Left lung (tissue), 10 donors: Measurements from ENCODE around the gene ABCG8. TPM values are rescaled to one million over a fixed set of nuclear protein-coding genes. Genes with fewer than 3 reads are reported as not detected.

Experiments
- ATAC-seq: fragments of 200-7000 bp; cut with Tn5 transposase; one replicate; pipeline ENCODE4 v1.9.1; 2020; ENCODE audit warnings: moderate library complexity
- DNase-seq, 4 donors: peaks; one replicate each; pipeline ENCODE4 v3.0.0-alpha.2; 2013 to 2020
- H3K27ac ChIP-seq, 2 donors: fragments of 200-600 bp; sonication (generic) in 1 of 2; one replicate each; pipeline versions ENCODE4 v1.5.0 to v1.8.0; 2020 to 2021
- H3K27me3 ChIP-seq, 2 donors: fragments of 200-600 bp; sonication (generic) in 1 of 2; one replicate each; pipeline versions ENCODE4 v1.5.0 to v1.8.0; 2020 to 2021
- H3K36me3 ChIP-seq, 2 donors: fragments of 200-600 bp; sonication (generic) in 1 of 2; one replicate each; pipeline versions ENCODE4 v1.5.0 to v1.8.0; 2020 to 2021
- H3K4me1 ChIP-seq, 2 donors: fragments of 200-600 bp; one replicate each; pipeline ENCODE4 v1.8.0; 2021
- H3K4me3 ChIP-seq, 2 donors: fragments of 200-600 bp; sonication (generic) in 1 of 2; one replicate each; pipeline versions ENCODE4 v1.5.0 to v1.8.0; 2020 to 2021; ENCODE audit warnings: mild to moderate bottlenecking in 1 of 2
- H3K9me3 ChIP-seq, 2 donors: fragments of 200-600 bp; sonication (generic) in 1 of 2; one replicate each; pipeline versions ENCODE4 v1.5.0 to v1.8.0; 2020 to 2021
- CTCF ChIP-seq, 2 donors: fragments of 200-600 bp; sonication (generic) in 1 of 2; IDR thresholded peaks; one replicate each; pipeline versions ENCODE4 v1.5.0 to v1.8.0; 2021; ENCODE audit warnings: antibody characterized with exemption in 2 of 2
- intact Hi-C, 2 donors: fragments of 100-400 bp; cut with DNase I; formaldehyde crosslinking; loops; one replicate each; pipeline versions ENCODE4 v1.11.2 to v1.14.2; 2022
- polyA plus RNA-seq, 6 donors: library from polyadenylated mRNA; unstranded; fragments of 120-200 nt; gene quantifications; one replicate each; pipeline ENCODE4 v1.2.1, GENCODE V29; 2013; ENCODE audit not compliant: insufficient read length in 6 of 6
- total RNA-seq, 2 donors: library from RNA; stranded (reverse); fragmentation: NEBNext Ultra II Directional; extraction: Animal tissue kit (Norgen Biotek cat#: 25700); gene quantifications; one replicate each; pipeline ENCODE4 v1.2.1, GENCODE V29; 2021
- donor health status: DM: no; HTN: yes; CAD: no.
- donor health status: DM: no; HTN: no; CAD: no.

Gene ABCG8
- total and polyA plus RNA-seq, 8 donors, result 0.48 to 1.3 (median 0.68) TPM; not detected in 2

- Histone ChIP-seq H3K36me3 (peaks cover 0 to 67% of the 10 kb centered on the region in 2 donors), H3K9me3 (no peaks in the 10 kb centered on the region), H3K27me3 (no peaks in the 10 kb centered on the region), H3K4me1 (no peaks in the 10 kb centered on the region), H3K27ac (no peak overlapping the region), H3K4me3 (no peak overlapping the region)
- no peak for TF ChIP-seq CTCF (IDR thresholded peaks at IDR 0.05)
- intact Hi-C loops, result no loop called here
- DNase-seq (no peak), ATAC-seq (no peak)
Observed at GRCh38 chr2:43924463-43924862, 85.7 kb downstream of the ABCG8 start.

- Histone ChIP-seq H3K36me3 (peaks cover 0 to 64% of the 10 kb centered on the region in 2 donors), H3K4me1 (no peaks in the 10 kb centered on the region), H3K4me3 (no peak overlapping the region), H3K9me3 (no peaks in the 10 kb centered on the region), H3K27ac (no peak overlapping the region), H3K27me3 (no peaks in the 10 kb centered on the region)
- TF ChIP-seq CTCF (IDR thresholded peaks at IDR 0.05), result no peak
- ATAC-seq (no peak), DNase-seq (no peak)
- intact Hi-C loops, result no loop called here
Observed at GRCh38 chr2:43925431-43925830, 86.7 kb downstream of the ABCG8 start.

GRCh38 chr2:43927442-43927841 lies 88.7 kb downstream of the ABCG8 start:
- DNase-seq (no peak), ATAC-seq (no peak)
- Histone ChIP-seq H3K27ac (no peak overlapping the region), H3K4me1 (no peaks in the 10 kb centered on the region), H3K4me3 (no peak overlapping the region), H3K36me3 (peaks cover 0 to 59% of the 10 kb centered on the region in 2 donors), H3K27me3 (no peaks in the 10 kb centered on the region), H3K9me3 (no peaks in the 10 kb centered on the region)
- intact Hi-C loops, result no loop called here
- no peak for TF ChIP-seq CTCF (IDR thresholded peaks at IDR 0.05)

- no peaks in the 10 kb centered on the region for H3K9me3 ChIP-seq
- H3K27ac ChIP-seq, result no peak overlapping the region
- no peak for TF ChIP-seq CTCF (IDR thresholded peaks at IDR 0.05)
- ATAC-seq (no peak), DNase-seq (no peak)
- H3K4me1 ChIP-seq, result no peaks in the 10 kb centered on the region
- intact Hi-C loops, result no loop called here
- H3K27me3 ChIP-seq, result no peaks in the 10 kb centered on the region
- peaks cover 0 to 47% of the 10 kb centered on the region in 2 donors for H3K36me3 ChIP-seq
- no peak overlapping the region for H3K4me3 ChIP-seq
Observed at GRCh38 chr2:43931293-43931692, 92.5 kb downstream of the ABCG8 start.

Other genes starting within 250 kb of the ABCG8 start
- gene THADA, start 242.9 kb upstream of the ABCG8 start, total RNA-seq, result 10 to 100 TPM; 32.9 to 37.8 TPM
- gene THADA, start 242.9 kb upstream of the ABCG8 start, polyA plus RNA-seq, result 10 to 100 TPM; 35.4 to 42.7 (median 37.8) TPM
- 10 to 100 TPM; 23.3 to 29.1 TPM for gene PLEKHH2, start 201.7 kb upstream of the ABCG8 start, total RNA-seq
- gene PLEKHH2, start 201.7 kb upstream of the ABCG8 start, polyA plus RNA-seq, result 100 to 1,000 TPM; 199 to 363 (median 238) TPM
- gene C1GALT1C1L, start 162.5 kb upstream of the ABCG8 start, total RNA-seq, result under 1 TPM; 0.39 to 0.41 TPM
- 1 to 10 TPM; 1.6 to 2.4 (median 2.0) TPM for gene C1GALT1C1L, start 162.5 kb upstream of the ABCG8 start, polyA plus RNA-seq
- 10 to 100 TPM; 17.8 TPM for gene DYNC2LI1, start 64.9 kb upstream of the ABCG8 start, total RNA-seq
- gene DYNC2LI1, start 64.9 kb upstream of the ABCG8 start, polyA plus RNA-seq, result 100 to 1,000 TPM in 2 of 6 donors, 10 to 100 TPM in 4; 83.2 to 105 (median 95.7) TPM
- not detected for gene ABCG5, start 132 bp upstream of the ABCG8 start, total RNA-seq
- under 1 TPM; 0.18 to 0.52 (median 0.43) TPM for gene ABCG5, start 132 bp upstream of the ABCG8 start, polyA plus RNA-seq
- gene LRPPRC, start 157.0 kb downstream of the ABCG8 start, total RNA-seq, result 10 to 100 TPM; 63.1 to 80.1 TPM
- 100 to 1,000 TPM in 4 of 6 donors, 10 to 100 TPM in 2; 94.4 to 112 (median 101) TPM for gene LRPPRC, start 157.0 kb downstream of the ABCG8 start, polyA plus RNA-seq